Posterior vena cava (tissue), 2 donors: ENCODE results near the gene FARSA. TPM values are rescaled to one million over a fixed set of nuclear protein-coding genes. Genes with fewer than 3 reads are reported as not detected.
"Not testable (repeated sequence)": the region's sequence is repeated elsewhere in the genome, so short reads cannot be mapped to it uniquely, and the experiment has no call there.

Experiments used
- DNase-seq: peaks from one replicate; pipeline ENCODE4 v3.0.0-alpha.2; 2020; ENCODE audit warnings: low spot score
- intact Hi-C, 2 donors: fragments of 100-400 bp; cut with DNase I; formaldehyde crosslinking; loops; one replicate each; pipeline versions ENCODE4 v1.14.1 to v1.14.2; 2022 to 2023
- long read RNA-seq, 2 donors: library from polyadenylated mRNA; unstranded; transcript quantifications; one replicate each; pipeline ENCODE4 v2.0.0, GENCODE V29; 2020 to 2021
- total RNA-seq, 2 donors: library from RNA; stranded (reverse); fragmentation: NEBNext Ultra II Directional; extraction: Animal tissue kit (Norgen Biotek cat#: 25700); gene quantifications; one replicate each; pipeline ENCODE4 v1.2.1, GENCODE V29; 2021
- donor health status: DM: yes; HTN: yes; CAD: no.
- donor health status: DM: yes; HTN: yes; CAD: no.

The FARSA gene
- total RNA-seq, result 10 to 100 TPM; 30.8 to 31.1 TPM
- long read RNA-seq, donor 1, transcript FARSA-201 (13 exons, 1,814 nt), result major isoform, 23 of 38 reads
- long read RNA-seq, donor 1, partial matches to known transcripts, result 12 of 38 reads
- long read RNA-seq, donor 1, other reads (novel, unspliced or antisense), result 3 of 38 reads
- long read RNA-seq, donor 2, transcript FARSA-201 (13 exons, 1,814 nt), result major isoform, 169 of 212 reads
- long read RNA-seq, donor 2, partial matches to known transcripts, result 31 of 212 reads
- long read RNA-seq, donor 2, other reads (novel, unspliced or antisense), result 10 of 212 reads

- intact Hi-C loops, result no loop called here
- peak; percentile 97 for DNase-seq
These were observed at the start of gene FARSA for GRCh38 chr19:12933287-12934072. TSS of gene FARSA (minus strand) at chr19:12933711. CDS start at chr19:12933696, 15 bp downstream.

DNA sequence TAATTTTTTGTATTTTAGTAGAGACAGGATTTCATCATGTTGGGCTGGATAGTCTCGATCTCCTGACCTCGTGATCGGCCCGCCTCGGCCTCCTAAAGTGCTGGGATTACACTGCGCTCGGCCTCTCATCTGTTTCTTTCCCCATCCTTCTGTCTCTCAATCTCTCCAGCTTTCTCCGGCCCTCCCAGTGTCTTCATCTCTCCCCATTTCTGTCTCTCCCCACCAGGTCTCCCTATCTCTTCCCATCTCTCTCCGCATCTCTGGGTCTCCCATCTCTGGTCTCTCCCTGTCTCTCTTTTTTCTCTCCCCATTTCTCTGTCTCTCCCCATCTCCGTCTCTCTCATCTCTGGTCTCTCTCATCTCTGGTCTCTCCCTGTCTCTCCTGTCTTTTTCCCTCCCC, 49.6 kb upstream of the FARSA start:
- DNase-seq, result no peak
- intact Hi-C loops, result loop anchor here in 1 of 2 donors (5.0 kb wide), 1 partner anchor 114 kb away; no protein-coding TSS in a partner anchor

GRCh38 chr19:12982648-12983047, 49.1 kb upstream of the FARSA start:
- intact Hi-C loops, result loop anchor here in 1 of 2 donors (5.0 kb wide), 1 partner anchor 115 kb away; no protein-coding TSS in a partner anchor
- no peak for DNase-seq

GRCh38 chr19:12979974-12980373, 46.5 kb upstream of the FARSA start:
- intact Hi-C loops, result loop anchor here (5.0 kb wide), 4 partner anchors 117 to 1107 kb away; partner anchors contain the start of gene C19orf67 (in 1 of the 2)
- no peak for DNase-seq

DNA sequence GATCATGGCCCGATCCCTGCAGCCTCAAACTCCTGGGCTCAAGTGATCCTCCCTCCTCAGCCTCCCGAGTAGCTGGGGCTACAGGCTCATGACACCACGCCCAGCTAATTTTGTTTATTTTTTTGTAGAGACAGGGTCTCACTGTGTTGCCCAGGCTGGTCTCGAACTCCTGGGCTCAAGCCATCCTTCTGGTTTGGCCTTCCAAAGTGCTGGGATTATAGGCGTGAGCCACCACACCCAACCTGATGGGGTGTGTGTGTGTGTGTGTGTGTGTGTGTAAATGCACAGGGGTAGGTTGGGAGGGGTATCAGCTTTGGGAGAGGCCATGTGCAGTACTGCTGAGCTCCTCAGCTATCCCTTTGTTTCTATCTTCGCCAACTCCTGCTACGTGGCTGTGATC, 42.6 kb upstream of the FARSA start:
- intact Hi-C loops, result loop anchor here (5.0 kb wide), 3 partner anchors 286 to 1111 kb away; partner anchors contain the start of gene C19orf67 (in 1 of the 2)
- DNase-seq, result not testable (repeated sequence)

- no peak for DNase-seq
- intact Hi-C loops, result loop anchor here (5.0 kb wide), 3 partner anchors 287 to 1112 kb away; partner anchors contain the start of gene C19orf67 (in 1 of the 2)
These were observed 41.8 kb upstream of the FARSA start for GRCh38 chr19:12975221-12975741.

DNA sequence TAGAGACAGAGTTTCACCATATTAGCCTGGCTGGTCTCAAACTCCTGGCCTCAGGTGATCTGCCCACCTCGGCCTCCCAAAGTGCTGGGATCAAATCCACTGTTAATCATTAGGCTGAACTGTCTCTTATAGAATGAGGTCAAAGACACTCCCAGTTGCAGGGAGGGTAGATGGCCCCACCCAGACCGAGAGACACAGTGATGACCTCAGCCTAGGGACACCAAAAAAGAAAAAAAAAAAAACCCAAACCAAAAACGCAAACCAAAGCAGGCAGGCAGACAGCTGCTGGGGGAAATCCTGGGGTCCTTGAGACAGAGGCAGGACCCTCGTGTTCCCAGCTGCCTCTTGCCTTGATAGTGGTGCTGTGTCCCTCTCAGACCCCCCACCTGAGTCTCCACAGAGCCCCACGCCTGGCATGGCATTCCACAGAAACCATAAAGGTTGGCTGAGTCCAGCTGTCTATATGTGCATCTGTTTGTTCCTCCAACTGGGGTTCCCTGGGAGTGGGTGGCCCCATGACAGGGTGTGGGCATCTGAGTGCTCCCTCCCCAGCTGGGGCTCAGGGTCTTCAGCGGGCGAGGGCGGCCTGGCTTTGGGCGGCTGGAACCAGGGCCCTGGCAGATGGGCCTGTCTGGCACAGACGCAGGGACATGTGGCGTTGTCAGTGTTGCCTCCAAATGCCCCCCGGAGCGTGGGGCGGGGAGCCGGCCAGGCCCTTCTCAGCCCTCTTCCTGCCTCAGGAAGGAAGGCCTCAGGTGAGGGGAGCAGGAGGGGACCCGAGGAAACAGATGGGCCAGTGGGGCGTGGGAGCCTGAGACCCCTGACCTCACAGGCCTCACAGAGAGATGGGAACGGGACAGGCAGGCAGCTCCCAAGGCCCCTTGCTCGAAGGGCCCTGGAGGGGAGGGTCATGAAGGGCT, 41.0 kb upstream of the FARSA start:
- intact Hi-C loops, result loop anchor here (5.0 kb wide), 3 partner anchors 288 to 1113 kb away; partner anchors contain the start of gene C19orf67 (in 1 of the 2)
- DNase-seq, result no peak

GRCh38 chr19:12973236-12973635, 39.7 kb upstream of the FARSA start:
- intact Hi-C loops, result no loop called here
- DNase-seq, result no peak

GRCh38 chr19:12970070-12970820, 36.7 kb upstream of the FARSA start:
- intact Hi-C loops, result no loop called here
- no peak for DNase-seq

- no peak for DNase-seq
- intact Hi-C loops, result no loop called here
These were observed 35.9 kb upstream of the FARSA start, which contains the start of gene DAND5 for GRCh38 chr19:12969292-12969988. TSS of gene DAND5 (plus strand) at chr19:12969576. CDS start at chr19:12969661, 85 bp downstream.

- no peak for DNase-seq
- intact Hi-C loops, result no loop called here
These were observed 34.4 kb upstream of the FARSA start for GRCh38 chr19:12967907-12968306.

DNA sequence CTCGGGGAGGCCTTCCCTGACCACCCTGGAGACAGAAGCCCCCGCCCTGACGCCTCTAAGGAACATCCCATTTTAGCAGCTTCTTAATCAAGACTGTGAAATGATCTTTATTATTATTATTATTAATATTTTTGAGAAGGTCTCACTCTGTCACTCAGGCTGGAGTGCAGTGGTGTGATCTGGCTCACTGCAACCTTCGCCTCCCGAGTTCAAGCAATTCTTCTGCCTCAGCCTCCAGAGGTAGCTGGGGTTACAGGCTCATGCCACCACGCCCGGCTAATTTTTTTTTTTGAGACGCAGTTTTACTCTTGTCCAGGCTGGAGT, 32.3 kb upstream of the FARSA start:
- intact Hi-C loops, result no loop called here
- no peak for DNase-seq

DNA sequence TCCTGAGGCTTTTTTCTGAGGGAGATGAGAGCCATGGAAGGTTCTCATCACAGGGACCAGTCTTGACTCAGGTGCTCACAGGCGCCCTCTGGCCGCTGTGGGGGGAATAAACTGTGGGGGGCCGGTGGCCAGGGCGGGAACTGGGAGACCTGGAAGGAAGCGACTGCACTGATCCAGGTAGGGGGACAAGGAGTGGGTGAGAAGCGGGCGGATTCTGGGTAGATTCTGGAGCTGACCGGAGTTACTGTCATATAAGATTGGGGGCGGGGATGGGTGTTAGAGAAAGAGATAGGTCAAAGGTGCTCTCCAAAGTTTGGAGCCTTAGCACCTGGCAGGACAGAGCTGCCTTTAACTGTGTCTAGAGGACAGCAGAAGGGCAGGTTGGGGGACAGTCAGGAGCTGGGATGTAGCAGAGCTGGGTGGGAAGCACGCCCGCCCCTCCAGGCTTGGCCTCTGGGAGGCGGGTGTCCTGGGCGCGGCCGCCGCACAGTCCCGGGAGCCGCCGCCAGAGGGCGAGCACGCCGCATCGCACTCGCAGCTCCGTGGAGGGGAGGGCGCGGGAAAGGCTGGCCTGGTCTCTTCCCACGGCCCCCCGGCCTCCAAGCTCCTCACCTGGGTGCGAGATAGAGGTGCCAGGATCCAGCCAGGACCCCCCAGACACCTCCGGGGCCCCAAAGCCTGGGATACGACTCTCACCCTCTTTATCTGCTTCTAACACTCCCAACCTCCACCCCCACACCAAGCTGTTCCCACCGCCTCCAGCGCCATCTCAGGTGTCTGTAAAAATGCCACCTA, 31.7 kb upstream of the FARSA start:
- peak; percentile 93 for DNase-seq
- intact Hi-C loops, result no loop called here

- intact Hi-C loops, result no loop called here
- no peak for DNase-seq
These were observed 26.0 kb upstream of the FARSA start for GRCh38 chr19:12959481-12959880.

DNA sequence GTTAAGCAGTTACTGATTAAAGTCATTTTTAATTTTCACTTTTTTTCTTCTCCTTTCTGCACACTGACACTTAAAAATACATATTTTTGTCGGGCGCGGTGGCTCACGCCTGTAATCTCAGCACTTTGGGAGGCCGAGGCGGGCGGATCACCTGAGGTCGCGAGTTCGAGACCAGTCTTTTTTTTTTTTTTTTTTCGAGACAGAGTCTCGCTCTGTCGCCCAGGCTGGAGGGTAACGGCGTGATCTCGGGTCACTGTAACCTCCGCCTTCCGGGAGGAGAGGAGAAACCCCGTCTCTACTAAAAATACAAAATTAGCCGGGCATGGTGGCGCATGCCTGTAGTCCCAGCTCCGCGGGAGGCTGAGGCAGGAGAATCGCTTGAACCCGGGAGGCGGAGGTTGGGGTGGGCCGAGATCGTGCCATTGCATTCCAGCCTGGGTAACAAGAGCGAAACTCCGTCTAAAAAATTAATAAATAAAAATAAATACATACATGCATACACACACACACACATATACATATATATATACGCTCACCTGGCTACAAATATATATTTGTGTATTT, 24.0 kb upstream of the FARSA start:
- intact Hi-C loops, result not testable (repeated sequence)

More for the DNA sequence above, 24.0 kb upstream of the FARSA start:
- DNase-seq, result not testable (repeated sequence)
